22Rv1 (cell line): ENCODE results near the gene GRM8.

Experiments
- ZFX ChIP-seq: fragments of 450-650 bp; IDR thresholded peaks from 2 replicates; pipeline ENCODE4 v1.6.1; 2017; ENCODE audit warnings: antibody characterized with exemption, borderline replicate concordance
- TF ChIP-seq, protein P1 (sequence below): fragments of 450-650 bp; IDR thresholded peaks from 2 replicates; pipeline ENCODE4 v1.5.1; 2017; ENCODE audit warnings: mild to moderate bottlenecking

DNA sequence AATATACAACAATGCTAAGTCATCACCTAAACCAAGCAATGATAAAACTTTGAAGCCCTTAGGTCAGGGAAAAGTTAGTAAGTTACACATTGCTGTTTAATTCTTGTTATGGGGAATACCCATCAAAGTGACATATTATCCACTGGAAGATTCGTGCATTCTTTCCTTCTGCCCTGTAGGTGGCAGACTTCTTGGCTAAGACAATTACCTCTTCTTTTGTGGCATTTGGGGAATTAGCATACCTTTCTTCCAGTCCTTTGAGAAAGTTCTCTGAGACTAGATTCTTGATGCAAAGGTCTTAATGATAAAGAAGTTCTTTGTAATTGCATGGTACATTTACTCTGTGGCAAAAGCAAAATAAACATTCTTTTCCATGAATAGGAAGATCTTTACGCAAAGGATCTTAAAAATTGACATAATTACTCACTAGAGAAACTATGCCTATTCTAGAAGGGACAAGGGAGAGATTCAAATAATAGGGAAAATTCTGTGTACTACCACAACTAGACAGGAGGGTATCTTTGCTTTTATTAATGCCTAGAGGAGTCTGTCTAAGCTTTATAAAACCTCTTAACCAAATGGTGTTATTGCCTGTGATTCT lies 395.9 kb downstream of the GRM8 start:
- TF ChIP-seq, protein P1, sequence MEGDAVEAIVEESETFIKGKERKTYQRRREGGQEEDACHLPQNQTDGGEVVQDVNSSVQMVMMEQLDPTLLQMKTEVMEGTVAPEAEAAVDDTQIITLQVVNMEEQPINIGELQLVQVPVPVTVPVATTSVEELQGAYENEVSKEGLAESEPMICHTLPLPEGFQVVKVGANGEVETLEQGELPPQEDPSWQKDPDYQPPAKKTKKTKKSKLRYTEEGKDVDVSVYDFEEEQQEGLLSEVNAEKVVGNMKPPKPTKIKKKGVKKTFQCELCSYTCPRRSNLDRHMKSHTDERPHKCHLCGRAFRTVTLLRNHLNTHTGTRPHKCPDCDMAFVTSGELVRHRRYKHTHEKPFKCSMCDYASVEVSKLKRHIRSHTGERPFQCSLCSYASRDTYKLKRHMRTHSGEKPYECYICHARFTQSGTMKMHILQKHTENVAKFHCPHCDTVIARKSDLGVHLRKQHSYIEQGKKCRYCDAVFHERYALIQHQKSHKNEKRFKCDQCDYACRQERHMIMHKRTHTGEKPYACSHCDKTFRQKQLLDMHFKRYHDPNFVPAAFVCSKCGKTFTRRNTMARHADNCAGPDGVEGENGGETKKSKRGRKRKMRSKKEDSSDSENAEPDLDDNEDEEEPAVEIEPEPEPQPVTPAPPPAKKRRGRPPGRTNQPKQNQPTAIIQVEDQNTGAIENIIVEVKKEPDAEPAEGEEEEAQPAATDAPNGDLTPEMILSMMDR: peak; percentile 95
- TF ChIP-seq ZFX: no peak
